Stomach (tissue), 9 donors: Measurements from ENCODE around the gene PLEKHO2. TPM values are rescaled to one million over a fixed set of nuclear protein-coding genes. Genes with fewer than 3 reads are reported as not detected.

ENCODE experiments used
- DNase-seq, 2 donors: peaks; one replicate each; pipeline versions ENCODE4 v3.0.0 to v3.0.0-alpha.2; 2013 to 2019
- H3K27ac ChIP-seq, 5 donors: fragments of 200-600 bp in 4 of 5; sonication (generic) in 4 of 5; one replicate each; pipeline ENCODE4 v1.5.1; 2013 to 2019; ENCODE audit warnings: mild to moderate bottlenecking in 1 of 5, moderate library complexity in 1 of 5
- H3K27me3 ChIP-seq, 3 donors: fragments of 200-600 bp; sonication (generic); one replicate each; pipeline ENCODE4 v1.5.1; 2017 to 2019; ENCODE audit warnings: mixed run types in 1 of 3
- H3K36me3 ChIP-seq, 4 donors: fragments of 200-600 bp; sonication (generic); 1 replicate in 3 of 4; 2 replicates in 1 of 4; pipeline ENCODE4 v1.5.1; 2016 to 2019
- H3K4me1 ChIP-seq, 4 donors: fragments of 200-600 bp; sonication (generic); one replicate each; pipeline ENCODE4 v1.5.1; 2016 to 2019
- H3K4me3 ChIP-seq, 4 donors: fragments of 200-600 bp; sonication (generic) in 3 of 4; one replicate each; pipeline ENCODE4 v1.5.1; 2016 to 2019; ENCODE audit warnings: mild to moderate bottlenecking in 1 of 4
- H3K9me3 ChIP-seq, 4 donors: fragments of 200-600 bp; sonication (generic); one replicate each; pipeline ENCODE4 v1.5.1; 2016 to 2019
- CTCF ChIP-seq, 7 experiments: fragments of 450-650 bp in 4 of 7; fragments of 200-600 bp in 3 of 7; sonication (generic) in 3 of 7; IDR thresholded peaks; one replicate each; pipeline ENCODE4 v1.5.1; 2016 to 2019; ENCODE audit warnings: antibody characterized with exemption in 7 of 7, control low read depth in 2 of 7, mild to moderate bottlenecking in 1 of 7
- EP300 ChIP-seq: sonication (generic); formaldehyde crosslinking; IDR thresholded peaks from one replicate; pipeline ENCODE4 v1.6.1; 2017; ENCODE audit warnings: antibody characterized with exemption
- POLR2A ChIP-seq, 4 donors: fragments of 450-650 bp; IDR thresholded peaks; one replicate each; pipeline ENCODE4 v1.6.1; 2016; ENCODE audit warnings: antibody characterized with exemption in 4 of 4, control low read depth in 2 of 4, mild to moderate bottlenecking in 1 of 4, moderate library complexity in 1 of 4
- POLR2AphosphoS5 ChIP-seq, 3 donors: sonication (generic); formaldehyde crosslinking; IDR thresholded peaks; one replicate each; pipeline ENCODE4 v1.6.1; 2016; ENCODE audit warnings: antibody characterized with exemption in 3 of 3
- WGBS, 5 donors: extraction: QIAGEN DNeasy Blood & Tissue Kit in 3 of 5; methylation state at CpG; one replicate each; pipeline versions ENCODE4 v1.1.5 to v1.1.7; 2013 to 2018; 5-methylcytosine and 5-hydroxymethylcytosine counted together
- intact Hi-C: fragments of 100-400 bp; cut with DNase I; formaldehyde crosslinking; loops from one replicate; pipeline ENCODE4 v1.15.1; 2023; ENCODE audit warnings: low total_unique reads
- polyA plus RNA-seq, 3 donors: library from polyadenylated mRNA; stranded (reverse); fragments of 200-250 nt; gene quantifications; one replicate each; pipeline ENCODE4 v1.2.3, GENCODE V29; 2013
- total RNA-seq, 5 donors: library from RNA; depleted of rRNA; stranded (reverse); fragments of >200 nt; gene quantifications; one replicate each; pipeline versions ENCODE4 v1.1.0 to v1.2.3, GENCODE V29; 2014 to 2016
- donor health status: healthy with polysubstance abuse.
- donor health status: Bipolar disorder and iron deficiency.
- donor health status: healthy.

The PLEKHO2 gene
- total and polyA plus RNA-seq, 8 donors, result 7.5 to 25.4 (median 18.3) TPM

DNA sequence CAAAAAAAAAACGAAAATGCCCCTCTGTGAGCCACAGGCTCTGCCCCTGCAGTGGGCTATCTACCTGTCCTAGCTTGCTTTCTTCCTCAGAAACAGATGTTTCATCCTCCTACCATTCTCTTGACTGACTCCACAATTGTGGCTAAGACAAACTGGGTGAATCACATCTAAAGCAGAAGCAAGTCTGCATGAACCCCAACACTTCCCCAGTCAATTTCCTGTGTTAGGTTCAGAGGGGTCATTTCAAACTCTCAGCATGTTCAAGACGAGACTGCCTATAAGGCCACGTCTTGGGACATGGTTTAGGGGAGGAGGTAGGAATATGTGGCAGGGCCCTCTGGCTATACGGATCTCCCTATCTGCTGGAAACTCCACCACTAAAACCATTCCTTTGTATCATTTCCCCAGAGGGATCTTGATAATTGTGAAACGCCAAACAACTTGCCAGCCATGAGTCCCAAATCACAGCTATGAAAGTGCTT is 41.4 kb downstream of the PLEKHO2 start:
- no peak for DNase-seq
- Histone ChIP-seq H3K4me3 (no peak overlapping the region), H3K4me1 (peaks cover 14 to 38% (median 21%) of the 10 kb centered on the region in 4 donors), H3K36me3 (no peaks in the 10 kb centered on the region), H3K9me3 (no peaks in the 10 kb centered on the region), H3K27me3 (no peaks in the 10 kb centered on the region), H3K27ac (peak overlapping the region in 4 of 5 donors; percentile 46 to 82 (median 68))
- WGBS, 5 donors, result 61 to 74% (median 67%) methylated on average over 5 of the region's 5 CpGs
- no peak for TF ChIP-seq CTCF (IDR thresholded peaks at IDR 0.05)
- peak in 1 of 3 donors; percentile 18 for TF ChIP-seq POLR2AphosphoS5 (IDR thresholded peaks at IDR 0.05)
- intact Hi-C loops, result no loop called here

- Histone ChIP-seq H3K9me3 (no peaks in the 10 kb centered on the region), H3K4me1 (peaks cover 14 to 34% (median 19%) of the 10 kb centered on the region in 4 donors), H3K27ac (peak overlapping the region; percentile 9 to 82 (median 63)), H3K36me3 (no peaks in the 10 kb centered on the region), H3K4me3 (no peak overlapping the region), H3K27me3 (no peaks in the 10 kb centered on the region)
- WGBS, 5 donors, result 32 to 40% (median 37%) methylated on average over 6 to 10 of the region's 10 CpGs
- intact Hi-C loops, result no loop called here
- DNase-seq, result peak; percentile 47 to 74
- no peak for TF ChIP-seq EP300
- peak in 2 of 3 donors; percentile 23 to 36 for TF ChIP-seq POLR2AphosphoS5 (IDR thresholded peaks at IDR 0.05)
These were observed 42.3 kb downstream of the PLEKHO2 start for GRCh38 chr15:64883997-64884511.

DNA sequence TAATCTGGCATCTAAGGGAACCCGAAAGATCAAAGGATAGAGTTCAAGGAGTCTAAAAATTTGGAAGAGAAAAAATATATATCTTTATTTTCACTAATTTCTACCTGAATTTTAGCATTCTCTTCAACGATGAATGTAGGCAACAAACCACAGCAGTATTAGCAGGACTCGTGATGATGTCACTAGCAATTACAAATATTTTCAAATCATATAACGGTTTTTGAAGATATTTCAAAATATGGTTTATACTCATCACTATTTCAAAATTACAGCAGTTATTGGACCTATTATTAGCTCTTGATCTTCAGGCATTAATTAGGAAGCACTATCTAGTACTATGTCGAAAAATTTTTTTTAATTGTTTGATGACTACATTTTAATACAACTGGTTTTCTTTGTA is 43.0 kb downstream of the PLEKHO2 start:
- intact Hi-C loops, result no loop called here
- Histone ChIP-seq H3K4me3 (no peak overlapping the region), H3K36me3 (no peaks in the 10 kb centered on the region), H3K27me3 (no peaks in the 10 kb centered on the region), H3K4me1 (peaks cover 14 to 34% (median 19%) of the 10 kb centered on the region in 4 donors), H3K9me3 (no peaks in the 10 kb centered on the region), H3K27ac (peak overlapping the region in 1 of 5 donors; percentile 73)
- no peak for TF ChIP-seq EP300
- no peak for TF ChIP-seq CTCF (IDR thresholded peaks at IDR 0.05)
- TF ChIP-seq POLR2A (IDR thresholded peaks at IDR 0.05), result no peak
- no peak for TF ChIP-seq POLR2AphosphoS5 (IDR thresholded peaks at IDR 0.05)
- DNase-seq, result no peak
- 82 to 91% (median 88%) methylated on average over 5 of the region's 5 CpGs for WGBS, 5 donors

GRCh38 chr15:64888336-64888735 is 46.6 kb downstream of the PLEKHO2 start:
- H3K27ac ChIP-seq, result no peak overlapping the region
- H3K36me3 ChIP-seq, result no peaks in the 10 kb centered on the region
- H3K9me3 ChIP-seq, result no peaks in the 10 kb centered on the region
- intact Hi-C loops, result no loop called here
- no peaks in the 10 kb centered on the region for H3K27me3 ChIP-seq
- DNase-seq, result no peak
- TF ChIP-seq POLR2AphosphoS5 (IDR thresholded peaks at IDR 0.05), result no peak
- TF ChIP-seq POLR2A (IDR thresholded peaks at IDR 0.05), result no peak
- no peak for TF ChIP-seq EP300
- no peak for TF ChIP-seq CTCF (IDR thresholded peaks at IDR 0.05)
- H3K4me3 ChIP-seq, result no peak overlapping the region
- H3K4me1 ChIP-seq, result peaks cover 12 to 38% (median 16%) of the 10 kb centered on the region in 4 donors
- WGBS, 5 donors, result 87 to 92% (median 88%) methylated on average over 5 to 6 of the region's 6 CpGs

DNA sequence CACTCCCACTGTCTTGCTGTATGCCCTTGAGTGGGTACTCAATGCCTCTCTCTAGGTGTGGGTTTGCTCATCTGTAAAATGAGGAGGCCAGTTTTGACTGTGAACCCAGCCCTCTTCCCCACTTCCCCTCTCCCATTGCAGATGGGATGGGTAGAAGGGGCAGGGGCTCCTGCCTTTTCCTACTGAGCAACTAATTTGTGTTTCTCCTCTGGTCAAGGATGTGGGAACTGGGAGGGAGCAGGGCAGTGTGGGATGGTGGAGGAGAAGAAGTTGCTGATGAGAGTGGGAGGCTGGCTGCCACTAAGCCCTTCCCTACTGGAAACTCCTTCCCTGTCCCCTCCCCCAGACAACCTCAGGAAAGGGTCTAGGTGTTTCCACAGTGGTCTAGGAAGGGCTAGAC is 49.8 kb downstream of the PLEKHO2 start:
- Histone ChIP-seq H3K36me3 (no peaks in the 10 kb centered on the region), H3K27me3 (no peaks in the 10 kb centered on the region), H3K4me3 (no peak overlapping the region), H3K4me1 (peaks cover 27 to 56% (median 38%) of the 10 kb centered on the region in 4 donors), H3K27ac (peak overlapping the region in 3 of 5 donors; percentile 82 to 91 (median 86)), H3K9me3 (no peaks in the 10 kb centered on the region)
- intact Hi-C loops, result no loop called here
- no peak for DNase-seq
- TF ChIP-seq EP300, result no peak
- TF ChIP-seq CTCF (IDR thresholded peaks at IDR 0.05), result no peak
- TF ChIP-seq POLR2AphosphoS5 (IDR thresholded peaks at IDR 0.05), result no peak
- TF ChIP-seq POLR2A (IDR thresholded peaks at IDR 0.05), result no peak
